Suprapubic skin (tissue), 3 donors: ENCODE data around the gene SCFD2.

Experiments
- POLR2A ChIP-seq, 2 donors: fragments of 450-650 bp; IDR thresholded peaks; one replicate each; pipeline ENCODE4 v1.6.1; 2017; ENCODE audit warnings: antibody characterized with exemption in 2 of 2, mild to moderate bottlenecking in 2 of 2, moderate library complexity in 2 of 2
- TF ChIP-seq, protein P1 (sequence below), 2 donors: fragments of 200-600 bp in 1 of 2; fragments of 450-650 bp in 1 of 2; sonication (generic) in 1 of 2; IDR thresholded peaks; one replicate each; pipeline ENCODE4 v1.5.1; 2016 to 2019; ENCODE audit warnings: antibody characterized with exemption in 2 of 2, mild to moderate bottlenecking in 1 of 2, moderate library complexity in 1 of 2

GRCh38 chr4:53175640-53176039 lies 190.2 kb downstream of the SCFD2 start:
- TF ChIP-seq, protein P1, sequence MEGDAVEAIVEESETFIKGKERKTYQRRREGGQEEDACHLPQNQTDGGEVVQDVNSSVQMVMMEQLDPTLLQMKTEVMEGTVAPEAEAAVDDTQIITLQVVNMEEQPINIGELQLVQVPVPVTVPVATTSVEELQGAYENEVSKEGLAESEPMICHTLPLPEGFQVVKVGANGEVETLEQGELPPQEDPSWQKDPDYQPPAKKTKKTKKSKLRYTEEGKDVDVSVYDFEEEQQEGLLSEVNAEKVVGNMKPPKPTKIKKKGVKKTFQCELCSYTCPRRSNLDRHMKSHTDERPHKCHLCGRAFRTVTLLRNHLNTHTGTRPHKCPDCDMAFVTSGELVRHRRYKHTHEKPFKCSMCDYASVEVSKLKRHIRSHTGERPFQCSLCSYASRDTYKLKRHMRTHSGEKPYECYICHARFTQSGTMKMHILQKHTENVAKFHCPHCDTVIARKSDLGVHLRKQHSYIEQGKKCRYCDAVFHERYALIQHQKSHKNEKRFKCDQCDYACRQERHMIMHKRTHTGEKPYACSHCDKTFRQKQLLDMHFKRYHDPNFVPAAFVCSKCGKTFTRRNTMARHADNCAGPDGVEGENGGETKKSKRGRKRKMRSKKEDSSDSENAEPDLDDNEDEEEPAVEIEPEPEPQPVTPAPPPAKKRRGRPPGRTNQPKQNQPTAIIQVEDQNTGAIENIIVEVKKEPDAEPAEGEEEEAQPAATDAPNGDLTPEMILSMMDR (IDR thresholded peaks at IDR 0.05), result no peak
- no peak for TF ChIP-seq POLR2A (IDR thresholded peaks at IDR 0.05)
